Lung (tissue), 12 donors: ENCODE data around the gene LDLRAD2. TPM values are rescaled to one million over a fixed set of nuclear protein-coding genes. Genes with fewer than 3 reads are reported as not detected.

Source experiments
- ATAC-seq: fragments of 200-7000 bp; cut with Tn5 transposase; one replicate; pipeline ENCODE4 v1.9.1; 2020; ENCODE audit warnings: moderate number of reproducible peaks; ENCODE audit not compliant: insufficient read depth, low FRiP score
- DNase-seq, 3 donors: peaks; one replicate each; pipeline ENCODE4 v3.0.0-alpha.2; 2013 to 2017
- H3K27ac ChIP-seq, 2 donors: one replicate each; pipeline ENCODE4 v1.5.1; 2013; ENCODE audit warnings: mild to moderate bottlenecking in 2 of 2, moderate library complexity in 2 of 2, control low read depth in 1 of 2, inconsistent platforms in 1 of 2, low read depth in 1 of 2, low read length in 1 of 2
- H3K27me3 ChIP-seq, 3 donors: one replicate each; pipeline ENCODE4 v1.5.1; 2013; ENCODE audit warnings: low read length in 2 of 3; ENCODE audit not compliant: control insufficient read depth in 3 of 3, insufficient read depth in 3 of 3
- H3K36me3 ChIP-seq, 4 donors: one replicate each; pipeline ENCODE4 v1.5.1; 2013; ENCODE audit warnings: low read length in 4 of 4, mild to moderate bottlenecking in 1 of 4, moderate library complexity in 1 of 4; ENCODE audit not compliant: control insufficient read depth in 4 of 4, insufficient read depth in 4 of 4
- H3K4me1 ChIP-seq, 5 donors: one replicate each; pipeline ENCODE4 v1.5.1; 2013; ENCODE audit warnings: low read length in 5 of 5, mild to moderate bottlenecking in 2 of 5, moderate library complexity in 1 of 5; ENCODE audit not compliant: control insufficient read depth in 5 of 5, insufficient read depth in 5 of 5
- H3K4me3 ChIP-seq: one replicate; pipeline ENCODE4 v1.5.1; 2013; ENCODE audit warnings: mild to moderate bottlenecking, control low read depth, moderate library complexity
- H3K9ac ChIP-seq, 2 donors: one replicate each; pipeline ENCODE4 v1.5.1; 2013; ENCODE audit warnings: low read length in 2 of 2, control low read depth in 1 of 2; ENCODE audit not compliant: insufficient read depth in 1 of 2
- H3K9me3 ChIP-seq, 4 donors: one replicate each; pipeline ENCODE4 v1.5.1; 2013; ENCODE audit warnings: low read length in 3 of 4, mild to moderate bottlenecking in 1 of 4, moderate library complexity in 1 of 4; ENCODE audit not compliant: control insufficient read depth in 4 of 4, insufficient read depth in 3 of 4
- CTCF ChIP-seq: IDR thresholded peaks from 2 replicates; pipeline ENCODE4 v1.5.1; 2012; ENCODE audit warnings: mild to moderate bottlenecking; ENCODE audit errors: control extremely low read depth, extremely low read depth
- WGBS, 2 donors: extraction: QIAGEN DNeasy Blood & Tissue Kit; methylation state at CpG; one replicate each; pipeline ENCODE4 v1.1.7; 2013; 5-methylcytosine and 5-hydroxymethylcytosine counted together
- polyA plus RNA-seq, 2 donors: library from polyadenylated mRNA; stranded (reverse); fragments of 200-250 nt; gene quantifications; one replicate each; pipeline ENCODE4 v1.2.1, GENCODE V29; 2013
- total RNA-seq, 2 donors: library from RNA; depleted of rRNA in 1 of 2; stranded (reverse); fragments of >200 nt in 1 of 2; gene quantifications; one replicate each; pipeline ENCODE4 v1.2.1, GENCODE V29; 2014 to 2021
- donor health status: control.
- donor health status: control.
- donor health status: Bipolar disorder and iron deficiency.
- donor health status: healthy.
- donor health status: DM: yes; HTN: yes; CAD: no.

The LDLRAD2 gene
- total and polyA plus RNA-seq, 4 donors = 0.20 to 2.8 (median 0.54) TPM

GRCh38 chr1:21872445-21873079, 60.5 kb downstream of the LDLRAD2 start:
- Histone ChIP-seq H3K27ac (no peak overlapping the region), H3K4me3 (no peak overlapping the region), H3K36me3 (peaks cover 3 to 62% (median 30%) of the 10 kb centered on the region in 4 donors), H3K9me3 (peaks cover 0 to 2% (median 0%) of the 10 kb centered on the region in 4 donors), H3K4me1 (peaks cover 0 to 4% (median 0%) of the 10 kb centered on the region in 5 donors), H3K27me3 (no peaks in the 10 kb centered on the region), H3K9ac (no peak overlapping the region)
- no peak for ATAC-seq
- no peak for DNase-seq
- 94% methylated on average over 17 of the region's 17 CpGs for WGBS, 2 donors
- no peak for TF ChIP-seq CTCF

GRCh38 chr1:21873174-21873573, 61.1 kb downstream of the LDLRAD2 start:
- Histone ChIP-seq H3K27me3 (no peaks in the 10 kb centered on the region), H3K27ac (no peak overlapping the region), H3K9ac (no peak overlapping the region), H3K4me3 (no peak overlapping the region), H3K9me3 (peaks cover 0 to 2% (median 0%) of the 10 kb centered on the region in 4 donors), H3K4me1 (peaks cover 0 to 4% (median 0%) of the 10 kb centered on the region in 5 donors), H3K36me3 (peaks cover 3 to 66% (median 31%) of the 10 kb centered on the region in 4 donors)
- ATAC-seq = no peak
- no peak for TF ChIP-seq CTCF
- 90 to 96% methylated on average over 8 of the region's 8 CpGs for WGBS, 2 donors
- no peak for DNase-seq

GRCh38 chr1:21873761-21874160, 61.7 kb downstream of the LDLRAD2 start:
- Histone ChIP-seq H3K9ac (no peak overlapping the region), H3K27ac (no peak overlapping the region), H3K27me3 (no peaks in the 10 kb centered on the region), H3K4me3 (no peak overlapping the region), H3K9me3 (peaks cover 0 to 2% (median 0%) of the 10 kb centered on the region in 4 donors), H3K36me3 (peaks cover 3 to 67% (median 31%) of the 10 kb centered on the region in 4 donors), H3K4me1 (peaks cover 0 to 4% (median 0%) of the 10 kb centered on the region in 5 donors)
- no peak for ATAC-seq
- no peak for DNase-seq
- 92 to 100% methylated on average over 10 of the region's 10 CpGs for WGBS, 2 donors
- TF ChIP-seq CTCF = no peak
